Hepatocyte (in vitro differentiated cells): ENCODE results near the gene CEP120. TPM values are rescaled to one million over a fixed set of nuclear protein-coding genes. Genes with fewer than 3 reads are reported as not detected.
A peak's percentile ranks its signal among the peaks of the same experiment; 100 is the strongest.

ENCODE experiments used
- DNase-seq: peaks from one replicate; pipeline ENCODE4 v3.0.0-alpha.2; 2016; ENCODE audit warnings: low spot score
- H2AFZ ChIP-seq: fragments of 200-600 bp; sonication (generic); 2 replicates; pipeline ENCODE4 v1.6.0; 2016; ENCODE audit warnings: antibody characterized with exemption, mild to moderate bottlenecking
- H3K27ac ChIP-seq: fragments of 200-600 bp; sonication (generic); 2 replicates; pipeline ENCODE4 v1.5.1; 2016; ENCODE audit warnings: mild to moderate bottlenecking
- H3K27me3 ChIP-seq: fragments of 200-600 bp; sonication (generic); 2 replicates; pipeline ENCODE4 v1.6.1; 2016
- H3K36me3 ChIP-seq: fragments of 200-600 bp; sonication (generic); replicated peaks from 2 replicates; pipeline ENCODE4 v1.5.1; 2016; ENCODE audit warnings: low read depth; ENCODE audit not compliant: insufficient read depth
- H3K4me1 ChIP-seq: fragments of 200-600 bp; sonication (generic); 2 replicates; pipeline ENCODE4 v1.5.1; 2016; ENCODE audit warnings: mild to moderate bottlenecking, moderate library complexity; ENCODE audit not compliant: insufficient read depth
- H3K4me2 ChIP-seq: fragments of 200-600 bp; sonication (generic); 2 replicates; pipeline ENCODE4 v1.6.0; 2016
- H3K4me3 ChIP-seq: fragments of 200-600 bp; sonication (generic); 2 replicates; pipeline ENCODE4 v1.5.1; 2016; ENCODE audit warnings: mild to moderate bottlenecking
- H3K79me2 ChIP-seq: fragments of 200-600 bp; sonication (generic); 2 replicates; pipeline ENCODE4 v1.6.0; 2017; ENCODE audit warnings: mild to moderate bottlenecking
- H3K9me2 ChIP-seq: fragments of 200-600 bp; sonication (generic); replicated peaks from 2 replicates; pipeline ENCODE4 v1.6.0; 2017; ENCODE audit warnings: mild to moderate bottlenecking; ENCODE audit not compliant: insufficient read depth
- H3K9me3 ChIP-seq: fragments of 200-600 bp; sonication (generic); 2 replicates; pipeline ENCODE4 v1.5.1; 2016; ENCODE audit warnings: low read depth, mild to moderate bottlenecking
- H4K20me1 ChIP-seq: fragments of 200-600 bp; sonication (generic); 2 replicates; pipeline ENCODE4 v1.6.0; 2016; ENCODE audit warnings: mild to moderate bottlenecking; ENCODE audit not compliant: insufficient read depth, poor library complexity, severe bottlenecking
- CTCF ChIP-seq: fragments of 200-600 bp; sonication (generic); IDR thresholded peaks from 2 replicates; pipeline ENCODE4 v1.5.1; 2016; ENCODE audit warnings: antibody characterized with exemption, mild to moderate bottlenecking; ENCODE audit not compliant: poor library complexity
- EZH2 ChIP-seq: fragments of 200-600 bp; sonication (generic); IDR thresholded peaks from 2 replicates; pipeline ENCODE4 v1.6.1; 2016; ENCODE audit warnings: antibody characterized with exemption, mild to moderate bottlenecking, borderline replicate concordance
- EZH2phosphoT487 ChIP-seq: fragments of 200-600 bp; sonication (generic); IDR thresholded peaks from one replicate; pipeline ENCODE4 v1.6.1; 2018; ENCODE audit warnings: antibody characterized with exemption, mild to moderate bottlenecking, low read depth, moderate library complexity; ENCODE audit not compliant: unreplicated experiment, severe bottlenecking
- WGBS: methylation state at CpG from one replicate; pipeline ENCODE4 v1.1.6; 2016; ENCODE audit warnings: low lambda C conversion rate; ENCODE audit errors: missing lambda C conversion rate; 5-methylcytosine and 5-hydroxymethylcytosine counted together
- polyA plus RNA-seq: library from polyadenylated mRNA; unstranded; fragments of >200 nt; fragmentation: Nextera tagmentation; extraction: Ambion mirVana; gene quantifications from 2 replicates; pipeline ENCODE4 v1.2.1, GENCODE V29; 2016
- total RNA-seq: library from RNA; depleted of rRNA; stranded (reverse); fragments of >200 nt; gene quantifications from 2 replicates; pipeline ENCODE4 v1.2.3, GENCODE V29; 2014

Gene CEP120
- total and polyA plus RNA-seq, 2 experiments from 2014 or later, result 5.7 to 17.5 TPM

- no peak overlapping the region for H2AFZ ChIP-seq
- TF ChIP-seq CTCF (no peak), EZH2 (no peak), EZH2phosphoT487 (no peak)
- no peak for DNase-seq
- no peaks in the 10 kb centered on the region for H3K27me3 ChIP-seq
- no peak overlapping the region for H3K27ac ChIP-seq
- H3K79me2 ChIP-seq, result peaks cover 23% of the 10 kb centered on the region
- H3K4me1 ChIP-seq, result peaks cover 23% of the 10 kb centered on the region
- no peak overlapping the region for H3K4me2 ChIP-seq
- WGBS, result 82% methylated on average over 4 of the region's 4 CpGs
- no peaks in the 10 kb centered on the region for H3K36me3 ChIP-seq
- no peaks in the 10 kb centered on the region for H3K9me2 ChIP-seq
- H4K20me1 ChIP-seq, result no peaks in the 10 kb centered on the region
- H3K4me3 ChIP-seq, result no peak overlapping the region
- no peaks in the 10 kb centered on the region for H3K9me3 ChIP-seq
These were observed 2.2 kb upstream of the CEP120 start for GRCh38 chr5:123425431-123425830.

DNA sequence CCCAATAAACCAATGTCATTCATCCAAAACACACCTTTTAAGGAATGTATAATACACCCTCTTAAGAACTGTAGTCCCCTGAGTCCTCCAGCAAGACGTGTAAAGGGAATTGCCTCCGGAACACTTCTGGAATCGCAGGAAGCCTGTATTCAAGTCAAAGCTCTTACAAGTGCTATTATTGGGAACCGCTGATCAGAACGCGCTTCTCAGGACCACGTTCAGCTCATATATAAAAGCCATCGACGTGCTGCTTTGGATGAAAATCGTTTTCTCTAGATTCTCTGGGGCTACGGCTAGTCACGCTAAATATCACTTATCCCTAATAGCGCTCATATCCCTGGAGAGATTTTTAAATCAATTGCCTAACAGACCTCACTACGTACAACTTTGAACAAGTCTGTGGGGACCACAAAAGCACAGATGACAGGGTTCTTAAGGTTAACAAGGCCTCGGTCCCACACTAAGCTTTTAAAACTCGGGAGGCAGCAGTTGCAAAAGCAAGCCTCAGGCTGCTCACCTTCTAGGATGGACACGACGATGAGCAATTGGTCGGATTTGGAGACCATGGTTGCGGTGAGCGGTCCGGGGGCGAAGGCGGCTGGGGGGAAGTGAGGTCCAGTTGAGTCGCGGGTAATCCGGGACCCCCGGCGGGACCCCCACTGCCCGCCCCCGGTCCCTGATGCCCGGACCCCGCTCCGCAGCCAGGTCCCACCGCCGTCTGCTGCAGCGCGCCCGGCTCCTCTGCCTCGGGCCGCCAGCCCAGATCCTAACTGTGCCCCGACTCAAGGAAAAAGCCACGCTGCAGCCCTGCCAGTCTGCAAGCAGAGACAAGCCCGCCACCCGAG lies 548 bp downstream of the CEP120 start:
- Histone ChIP-seq H3K9me2 (no peaks in the 10 kb centered on the region), H4K20me1 (no peaks in the 10 kb centered on the region), H3K79me2 (peaks cover 37% of the 10 kb centered on the region), H2AFZ (peak overlapping the region; percentile 63), H3K27me3 (no peaks in the 10 kb centered on the region), H3K36me3 (no peaks in the 10 kb centered on the region), H3K4me3 (peak overlapping the region; percentile 74), H3K9me3 (no peaks in the 10 kb centered on the region), H3K4me1 (peaks cover 10% of the 10 kb centered on the region), H3K27ac (peak overlapping the region; percentile 72), H3K4me2 (peak overlapping the region; percentile 94)
- DNase-seq, result peak; percentile 20
- under 1% methylated on average over 35 of the region's 45 CpGs for WGBS
- TF ChIP-seq CTCF, result no peak
- no peak for TF ChIP-seq EZH2
- TF ChIP-seq EZH2phosphoT487, result no peak

- Histone ChIP-seq H3K9me3 (no peaks in the 10 kb centered on the region), H3K4me2 (peak overlapping the region; percentile 94), H4K20me1 (no peaks in the 10 kb centered on the region), H3K79me2 (peaks cover 37% of the 10 kb centered on the region), H3K4me1 (peaks cover 10% of the 10 kb centered on the region), H3K4me3 (no peak overlapping the region), H3K27me3 (no peaks in the 10 kb centered on the region), H2AFZ (no peak overlapping the region), H3K27ac (no peak overlapping the region), H3K9me2 (no peaks in the 10 kb centered on the region), H3K36me3 (no peaks in the 10 kb centered on the region)
- TF ChIP-seq EZH2phosphoT487 (no peak), EZH2 (no peak), CTCF (no peak)
- DNase-seq, result no peak
- WGBS, result 33% methylated on average over 2 of the region's 2 CpGs
These were observed 1.4 kb downstream of the CEP120 start for GRCh38 chr5:123421773-123422172.
